Stimulated activated effector memory CD8-positive, alpha-beta T cell treated with anti-CD3 and anti-CD28 coated beads, Interleukin-12 subunit alpha, Interleukin-12 subunit beta, amount 100 ng/mL, for 72 hours (primary cell): ENCODE results near the gene SLC39A12.
"Not testable (repeated sequence)": the region's sequence is repeated elsewhere in the genome, so short reads cannot be mapped to it uniquely, and the experiment has no call there.

Experiments
- ATAC-seq: fragments of 150-1000 bp; cut with Tn5 transposase; 2 replicates; pipeline ENCODE4 v1.10.0; 2021
- DNase-seq, 2 donors: peaks; one replicate each; pipeline ENCODE4 v3.0.0; 2021 to 2022; ENCODE audit warnings: low spot score in 2 of 2
- H3K27ac Mint-ChIP-seq: one replicate; pipeline ENCODE4 v1.8.0; 2022; ENCODE audit warnings: mild to moderate bottlenecking, mixed read lengths
- H3K36me3 Mint-ChIP-seq: one replicate; pipeline ENCODE4 v1.8.0; 2022; ENCODE audit warnings: mild to moderate bottlenecking, mixed read lengths
- H3K4me1 Mint-ChIP-seq: one replicate; pipeline ENCODE4 v1.8.0; 2022; ENCODE audit warnings: mixed read lengths
- H3K4me3 Mint-ChIP-seq: one replicate; pipeline ENCODE4 v1.8.0; 2022; ENCODE audit warnings: mild to moderate bottlenecking, mixed read lengths
- H3K9me3 Mint-ChIP-seq: one replicate; pipeline ENCODE4 v1.8.0; 2022; ENCODE audit warnings: mixed read lengths

SLC39A12 gene

GRCh38 chr10:17950726-17951125 lies 992 bp upstream of the SLC39A12 start:
- H3K4me1 Mint-ChIP-seq, result no peaks in the 10 kb centered on the region
- H3K4me3 Mint-ChIP-seq, result no peak overlapping the region
- H3K9me3 Mint-ChIP-seq, result peaks cover 5% of the 10 kb centered on the region
- DNase-seq (no peak), ATAC-seq (no peak)
- no peak overlapping the region for H3K27ac Mint-ChIP-seq
- H3K36me3 Mint-ChIP-seq, result no peaks in the 10 kb centered on the region

- DNase-seq, H3K36me3 Mint-ChIP-seq, ATAC-seq, H3K4me3 Mint-ChIP-seq, H3K9me3 Mint-ChIP-seq, H3K27ac Mint-ChIP-seq, H3K4me1 Mint-ChIP-seq: not testable (repeated sequence)
These were observed 2.7 kb downstream of the SLC39A12 start for GRCh38 chr10:17954372-17954771.

- DNase-seq (no peak), ATAC-seq (no peak)
- Mint-ChIP-seq H3K36me3 (no peaks in the 10 kb centered on the region), H3K27ac (no peak overlapping the region), H3K4me3 (no peak overlapping the region), H3K4me1 (no peaks in the 10 kb centered on the region), H3K9me3 (peaks cover 2% of the 10 kb centered on the region)
These were observed 3.1 kb downstream of the SLC39A12 start for GRCh38 chr10:17954861-17955260.

- Mint-ChIP-seq H3K4me1 (no peaks in the 10 kb centered on the region), H3K36me3 (no peaks in the 10 kb centered on the region), H3K9me3 (peaks cover 2% of the 10 kb centered on the region), H3K27ac (no peak overlapping the region), H3K4me3 (no peak overlapping the region)
- no peak for DNase-seq
- no peak for ATAC-seq
These were observed 6.3 kb downstream of the SLC39A12 start for GRCh38 chr10:17958049-17958448.

- H3K9me3 Mint-ChIP-seq, result peaks cover 2% of the 10 kb centered on the region
- H3K4me1 Mint-ChIP-seq, result no peaks in the 10 kb centered on the region
- H3K36me3 Mint-ChIP-seq, result no peaks in the 10 kb centered on the region
- no peak overlapping the region for H3K4me3 Mint-ChIP-seq
- DNase-seq (no peak), ATAC-seq (no peak)
- no peak overlapping the region for H3K27ac Mint-ChIP-seq
These were observed 8.2 kb downstream of the SLC39A12 start for GRCh38 chr10:17959870-17960269.

GRCh38 chr10:17961551-17962422 lies 10.1 kb downstream of the SLC39A12 start:
- H3K27ac Mint-ChIP-seq, result no peak overlapping the region
- no peaks in the 10 kb centered on the region for H3K36me3 Mint-ChIP-seq
- H3K4me1 Mint-ChIP-seq, result no peaks in the 10 kb centered on the region
- H3K4me3 Mint-ChIP-seq, result no peak overlapping the region
- no peak for DNase-seq
- ATAC-seq, result no peak
- H3K9me3 Mint-ChIP-seq, result peaks cover 2% of the 10 kb centered on the region

- Mint-ChIP-seq H3K4me3 (no peak overlapping the region), H3K4me1 (no peaks in the 10 kb centered on the region), H3K9me3 (peaks cover 2% of the 10 kb centered on the region), H3K27ac (no peak overlapping the region), H3K36me3 (no peaks in the 10 kb centered on the region)
- ATAC-seq (no peak), DNase-seq (no peak)
These were observed 11.7 kb downstream of the SLC39A12 start for GRCh38 chr10:17963431-17963830.

GRCh38 chr10:17965649-17966235 lies 14.0 kb downstream of the SLC39A12 start:
- H3K4me3 Mint-ChIP-seq, result no peak overlapping the region
- H3K9me3 Mint-ChIP-seq, result peaks cover 6% of the 10 kb centered on the region
- no peak overlapping the region for H3K27ac Mint-ChIP-seq
- DNase-seq (no peak), ATAC-seq (no peak)
- H3K36me3 Mint-ChIP-seq, result no peaks in the 10 kb centered on the region
- H3K4me1 Mint-ChIP-seq, result no peaks in the 10 kb centered on the region

- Mint-ChIP-seq H3K36me3 (no peaks in the 10 kb centered on the region), H3K27ac (no peak overlapping the region), H3K4me3 (no peak overlapping the region), H3K4me1 (no peaks in the 10 kb centered on the region), H3K9me3 (peaks cover 3% of the 10 kb centered on the region)
- DNase-seq (no peak), ATAC-seq (no peak)
These were observed 22.8 kb downstream of the SLC39A12 start for GRCh38 chr10:17974505-17974904.

- Mint-ChIP-seq H3K4me3 (no peak overlapping the region), H3K9me3 (no peaks in the 10 kb centered on the region), H3K27ac (no peak overlapping the region), H3K36me3 (no peaks in the 10 kb centered on the region), H3K4me1 (no peaks in the 10 kb centered on the region)
- no peak for DNase-seq
- no peak for ATAC-seq
These were observed 29.3 kb downstream of the SLC39A12 start for GRCh38 chr10:17980846-17981565.

GRCh38 chr10:17981766-17982380 lies 30.2 kb downstream of the SLC39A12 start:
- no peak overlapping the region for H3K4me3 Mint-ChIP-seq
- no peak for DNase-seq
- H3K36me3 Mint-ChIP-seq, result no peaks in the 10 kb centered on the region
- no peaks in the 10 kb centered on the region for H3K4me1 Mint-ChIP-seq
- ATAC-seq, result no peak
- no peak overlapping the region for H3K27ac Mint-ChIP-seq
- H3K9me3 Mint-ChIP-seq, result no peaks in the 10 kb centered on the region

- DNase-seq (no peak), ATAC-seq (no peak)
These were observed 32.3 kb downstream of the SLC39A12 start for GRCh38 chr10:17984056-17984455.

GRCh38 chr10:17984563-17984962 lies 32.8 kb downstream of the SLC39A12 start:
- peaks cover 2% of the 10 kb centered on the region for H3K9me3 Mint-ChIP-seq
- no peak overlapping the region for H3K27ac Mint-ChIP-seq
- H3K4me1 Mint-ChIP-seq, result no peaks in the 10 kb centered on the region
- no peak for DNase-seq
- no peak overlapping the region for H3K4me3 Mint-ChIP-seq
- no peaks in the 10 kb centered on the region for H3K36me3 Mint-ChIP-seq
- ATAC-seq, result no peak

More at GRCh38 chr10:17984056-17984455, 32.3 kb downstream of the SLC39A12 start:
- Mint-ChIP-seq H3K9me3 (peaks cover 2% of the 10 kb centered on the region), H3K27ac (no peak overlapping the region), H3K4me1 (no peaks in the 10 kb centered on the region), H3K36me3 (no peaks in the 10 kb centered on the region), H3K4me3 (no peak overlapping the region)

GRCh38 chr10:17989908-17990767 lies 38.4 kb downstream of the SLC39A12 start:
- ATAC-seq, result no peak
- no peaks in the 10 kb centered on the region for H3K36me3 Mint-ChIP-seq
- DNase-seq, result no peak
- no peak overlapping the region for H3K4me3 Mint-ChIP-seq
- H3K9me3 Mint-ChIP-seq, result peaks cover 2% of the 10 kb centered on the region
- no peaks in the 10 kb centered on the region for H3K4me1 Mint-ChIP-seq
- H3K27ac Mint-ChIP-seq, result no peak overlapping the region
